Measurements from ENCODE around the gene CCDC9. TPM values are rescaled to one million over a fixed set of nuclear protein-coding genes. Genes with fewer than 3 reads are reported as not detected.

Gene CCDC9
- total and polyA plus RNA-seq, 2 of the 8 experiments (the other 6 are each of a cell fraction or from before 2014, with no cell fraction given) = 3.7 to 29.8 TPM

DNA sequence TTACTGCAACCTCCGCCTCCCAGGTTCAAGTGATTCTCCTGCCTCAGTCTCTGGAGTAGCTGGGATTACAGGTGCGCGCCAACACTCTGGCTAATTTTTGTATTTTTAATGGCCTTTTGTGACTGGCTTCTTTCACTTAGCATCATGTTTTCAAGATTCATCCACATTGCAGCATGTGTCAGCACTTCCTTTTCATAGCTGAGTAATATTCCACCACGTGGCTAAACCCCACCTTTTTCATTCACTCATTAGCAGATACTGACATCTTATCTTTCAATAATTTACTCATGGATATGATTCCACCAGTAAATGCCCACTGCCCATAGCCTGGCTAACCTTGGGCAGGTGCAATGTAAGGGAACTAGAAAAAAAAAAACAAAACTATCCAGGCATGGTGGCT, 60.2 kb downstream of the CCDC9 start:
- WGBS, 2 experiments (ENCODE audit: extremely low coverage in 1 of 2, insufficient coverage in 1 of 2, insufficient read length in 1 of 2, insufficient replicate concordance in 2 of 2, low coverage in 1 of 2, low lambda C conversion rate in 2 of 2, missing lambda C conversion rate in 1 of 2) = 85% methylated on average over 4 of the region's 4 CpGs; no CpG with 5 or more reads in 1 of the 2 experiments
- TF ChIP-seq SIRT6 (IDR thresholded peaks at IDR 0.05; ENCODE audit: low read length) (no peak), MAFK (IDR thresholded peaks at IDR 0.05; ENCODE audit: low read depth, low read length) (no peak), HDAC2 (IDR thresholded peaks at IDR 0.05; ENCODE audit: borderline replicate concordance in 1 of 2, low read depth in 2 of 2, low read length in 2 of 2) (no peak), SIN3A (conservative IDR thresholded peaks at IDR 0.05 in 1 of 2, IDR thresholded peaks at IDR 0.05 in 1 of 2; ENCODE audit: low read depth in 1 of 2, low read length in 2 of 2) (no peak), SIX5 (IDR thresholded peaks at IDR 0.05; ENCODE audit: low read depth, low read length) (no peak), RXRA (IDR thresholded peaks at IDR 0.05; ENCODE audit: insufficient read depth, low read depth, low read length) (no peak), HDAC6 (IDR thresholded peaks at IDR 0.05; ENCODE audit: low read depth, low read length) (no peak), ZNF274 (IDR thresholded peaks at IDR 0.05; ENCODE audit: borderline replicate concordance, extremely low read depth, low read length) (no peak), CREB1 (IDR thresholded peaks at IDR 0.05) (no peak), NRF1 (IDR thresholded peaks at IDR 0.05; ENCODE audit: low read depth, low read length) (no peak)
- TF ChIP-seq, protein P1, sequence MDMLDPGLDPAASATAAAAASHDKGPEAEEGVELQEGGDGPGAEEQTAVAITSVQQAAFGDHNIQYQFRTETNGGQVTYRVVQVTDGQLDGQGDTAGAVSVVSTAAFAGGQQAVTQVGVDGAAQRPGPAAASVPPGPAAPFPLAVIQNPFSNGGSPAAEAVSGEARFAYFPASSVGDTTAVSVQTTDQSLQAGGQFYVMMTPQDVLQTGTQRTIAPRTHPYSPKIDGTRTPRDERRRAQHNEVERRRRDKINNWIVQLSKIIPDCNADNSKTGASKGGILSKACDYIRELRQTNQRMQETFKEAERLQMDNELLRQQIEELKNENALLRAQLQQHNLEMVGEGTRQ (IDR thresholded peaks at IDR 0.05; ENCODE audit: low read length) = no peak
- TF ChIP-seq, protein P2, sequence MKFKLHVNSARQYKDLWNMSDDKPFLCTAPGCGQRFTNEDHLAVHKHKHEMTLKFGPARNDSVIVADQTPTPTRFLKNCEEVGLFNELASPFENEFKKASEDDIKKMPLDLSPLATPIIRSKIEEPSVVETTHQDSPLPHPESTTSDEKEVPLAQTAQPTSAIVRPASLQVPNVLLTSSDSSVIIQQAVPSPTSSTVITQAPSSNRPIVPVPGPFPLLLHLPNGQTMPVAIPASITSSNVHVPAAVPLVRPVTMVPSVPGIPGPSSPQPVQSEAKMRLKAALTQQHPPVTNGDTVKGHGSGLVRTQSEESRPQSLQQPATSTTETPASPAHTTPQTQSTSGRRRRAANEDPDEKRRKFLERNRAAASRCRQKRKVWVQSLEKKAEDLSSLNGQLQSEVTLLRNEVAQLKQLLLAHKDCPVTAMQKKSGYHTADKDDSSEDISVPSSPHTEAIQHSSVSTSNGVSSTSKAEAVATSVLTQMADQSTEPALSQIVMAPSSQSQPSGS (IDR thresholded peaks at IDR 0.05; ENCODE audit: low read length) = no peak

More for the DNA sequence above, 60.2 kb downstream of the CCDC9 start:
- Histone ChIP-seq H3K36me3 (ENCODE audit: control insufficient read depth in 2 of 4, insufficient read depth in 4 of 4, low read length in 3 of 4) (no peaks in the 10 kb centered on the region), H3K79me2 (ENCODE audit: control insufficient read depth in 1 of 2, insufficient read depth in 2 of 2, low read length in 2 of 2) (no peaks in the 10 kb centered on the region), H3K9me3 (ENCODE audit: insufficient read depth in 2 of 2, low read depth in 1 of 2, low read length in 1 of 2) (no peaks in the 10 kb centered on the region), H3K27ac (ENCODE audit: low read depth, low read length) (no peak overlapping the region), H2BK12ac (ENCODE audit: low read depth, low read length) (no peak overlapping the region), H3K4ac (replicated peaks; ENCODE audit: insufficient read length, low read depth, low read length) (no peak overlapping the region), H3K18ac (ENCODE audit: extremely low read depth, low read length) (no peak overlapping the region), H2AFZ (ENCODE audit: low read length) (no peak overlapping the region), H3K14ac (ENCODE audit: insufficient read length) (no peak overlapping the region), H4K91ac (replicated peaks; ENCODE audit: insufficient read length, low read length) (no peak overlapping the region), H2BK5ac (ENCODE audit: low read depth, low read length) (no peak overlapping the region), H3K4me1 (replicated peaks in 1 of 4; ENCODE audit: control insufficient read depth in 3 of 4, insufficient read depth in 4 of 4, low read length in 3 of 4) (no peaks in the 10 kb centered on the region), H3K9ac (replicated peaks in 1 of 4; ENCODE audit: extremely low read depth in 1 of 4, low read depth in 3 of 4, low read length in 3 of 4) (no peak overlapping the region), H2BK20ac (ENCODE audit: low read length) (no peak overlapping the region), H3K4me2 (ENCODE audit: insufficient read depth in 1 of 2, low read depth in 2 of 2, low read length in 2 of 2) (no peak overlapping the region), H3K23me2 (ENCODE audit: low read depth, low read length) (no peaks in the 10 kb centered on the region; the same call in 1 of the 2 replicates), H3K56ac (replicated peaks; ENCODE audit: insufficient read length, low read depth, low read length) (no peak overlapping the region), H4K20me1 (replicated peaks in 1 of 2; ENCODE audit: control insufficient read depth in 1 of 2, insufficient read depth in 2 of 2, low read length in 2 of 2) (no peaks in the 10 kb centered on the region), H3K4me3 (ENCODE audit: extremely low read depth in 1 of 4, insufficient read depth in 2 of 4, low read depth in 3 of 4, low read length in 4 of 4) (no peak overlapping the region), H2BK15ac (ENCODE audit: low read length) (no peak overlapping the region), H2AK5ac (ENCODE audit: low read depth, low read length) (no peak overlapping the region), H3K23ac (ENCODE audit: insufficient read length) (no peak overlapping the region), H4K5ac (ENCODE audit: insufficient read length, low read depth, low read length) (no peak overlapping the region), H2BK120ac (replicated peaks; ENCODE audit: low read depth, low read length) (no peak overlapping the region), H3K27me3 (replicated peaks in 1 of 4; ENCODE audit: control insufficient read depth in 3 of 4, extremely low read depth in 1 of 4, insufficient read depth in 3 of 4, low read length in 3 of 4) (no peaks in the 10 kb centered on the region), H3K79me1 (ENCODE audit: low read depth, low read length) (no peaks in the 10 kb centered on the region), H4K8ac (ENCODE audit: extremely low read depth, insufficient read depth, low read length) (no peak overlapping the region)
- FAIRE-seq (no peak), DNase-seq (ENCODE audit: low read depth in 1 of 2, low spot score in 2 of 2) (no peak)
- CTCF ChIA-PET (ENCODE audit: partially characterized antibody) = interaction anchor here (0.7 to 2.1 kb wide), 3 partner anchors 12 to 87 kb away, joined by 3 to 7 read pairs (median 3); no protein-coding TSS in a partner anchor
- POLR2A ChIA-PET (ENCODE audit: partially characterized antibody) = no interaction called here

Measured in H1 (cell line).